Nephron progenitor cell (in vitro differentiated cells): ENCODE measurements around the gene DNAJC6.
"Not testable (repeated sequence)": the region's sequence is repeated elsewhere in the genome, so short reads cannot be mapped to it uniquely, and the experiment has no call there.

Source experiments
- DNase-seq: peaks from one replicate; pipeline ENCODE4 v3.0.0; 2021
- H3K27ac Mint-ChIP-seq: 2 replicates; pipeline ENCODE4 v1.8.0; 2021; ENCODE audit warnings: mild to moderate bottlenecking, moderate library complexity, mixed read lengths
- H3K27me3 Mint-ChIP-seq: 2 replicates; pipeline ENCODE4 v1.8.0; 2021; ENCODE audit warnings: mild to moderate bottlenecking, low read depth, mixed read lengths; ENCODE audit not compliant: poor library complexity
- H3K36me3 Mint-ChIP-seq: 2 replicates; pipeline ENCODE4 v1.8.0; 2021; ENCODE audit warnings: low read depth, mixed read lengths
- H3K4me1 Mint-ChIP-seq: 2 replicates; pipeline ENCODE4 v1.8.0; 2021; ENCODE audit warnings: mixed read lengths
- H3K4me3 Mint-ChIP-seq: 2 replicates; pipeline ENCODE4 v1.8.0; 2021; ENCODE audit warnings: mild to moderate bottlenecking, moderate library complexity, mixed read lengths
- H3K9me3 Mint-ChIP-seq: 2 replicates; pipeline ENCODE4 v1.8.0; 2021; ENCODE audit warnings: mild to moderate bottlenecking, moderate library complexity, mixed read lengths
- CTCF ChIP-seq: fragments of 200-600 bp; sonication (generic); IDR thresholded peaks from 2 replicates; pipeline ENCODE4 v1.5.0; 2021; ENCODE audit warnings: antibody characterized with exemption

DNAJC6 gene

GRCh38 chr1:65377496-65378246, 68.3 kb downstream of the DNAJC6 start:
- Mint-ChIP-seq H3K36me3 (no peaks in the 10 kb centered on the region), H3K9me3 (no peaks in the 10 kb centered on the region)
- no peak for TF ChIP-seq CTCF

GRCh38 chr1:65378247-65378946, 69.1 kb downstream of the DNAJC6 start:
- H3K4me3 Mint-ChIP-seq, result no peak overlapping the region

More at GRCh38 chr1:65377496-65378246, 68.3 kb downstream of the DNAJC6 start:
- Mint-ChIP-seq H3K27ac (no peak overlapping the region), H3K4me3 (no peak overlapping the region), H3K4me1 (no peaks in the 10 kb centered on the region), H3K27me3 (peaks cover 7% of the 10 kb centered on the region)
- DNase-seq, result no peak

DNA sequence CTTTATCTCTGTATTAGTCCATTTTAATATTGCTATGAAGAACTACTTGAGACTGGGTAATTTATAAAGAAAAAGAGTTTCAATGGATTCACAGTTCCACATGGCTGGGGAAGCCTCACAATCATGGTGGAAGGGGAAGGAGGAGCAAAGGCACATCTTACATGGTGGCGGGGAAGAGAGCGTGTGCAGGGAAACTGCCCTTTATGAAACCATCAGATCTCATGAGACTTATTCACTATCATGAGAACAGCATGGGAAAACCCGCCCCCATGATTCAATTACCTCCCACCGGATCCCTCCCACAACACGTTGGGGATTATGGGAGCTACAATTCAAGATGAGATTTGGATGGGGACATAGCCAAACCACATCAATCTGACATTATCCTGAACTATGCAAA, 75.1 kb downstream of the DNAJC6 start:
- DNase-seq, H3K27me3 Mint-ChIP-seq, H3K9me3 Mint-ChIP-seq, H3K27ac Mint-ChIP-seq, H3K4me3 Mint-ChIP-seq, H3K4me1 Mint-ChIP-seq, H3K36me3 Mint-ChIP-seq: not testable (repeated sequence)

More at GRCh38 chr1:65378247-65378946, 69.1 kb downstream of the DNAJC6 start:
- Mint-ChIP-seq H3K36me3 (no peaks in the 10 kb centered on the region), H3K9me3 (no peaks in the 10 kb centered on the region), H3K27me3 (peaks cover 7% of the 10 kb centered on the region), H3K4me1 (no peaks in the 10 kb centered on the region), H3K27ac (no peak overlapping the region)
- no peak for TF ChIP-seq CTCF
- no peak for DNase-seq

- no peak for DNase-seq
- H3K27me3 Mint-ChIP-seq, result peaks cover 4% of the 10 kb centered on the region
- no peaks in the 10 kb centered on the region for H3K4me1 Mint-ChIP-seq
- no peak for TF ChIP-seq CTCF
- H3K4me3 Mint-ChIP-seq, result no peak overlapping the region
- no peaks in the 10 kb centered on the region for H3K36me3 Mint-ChIP-seq
- H3K9me3 Mint-ChIP-seq, result peaks cover 5% of the 10 kb centered on the region
- H3K27ac Mint-ChIP-seq, result no peak overlapping the region
Observed at GRCh38 chr1:65386439-65386838, 77.1 kb downstream of the DNAJC6 start.

DNA sequence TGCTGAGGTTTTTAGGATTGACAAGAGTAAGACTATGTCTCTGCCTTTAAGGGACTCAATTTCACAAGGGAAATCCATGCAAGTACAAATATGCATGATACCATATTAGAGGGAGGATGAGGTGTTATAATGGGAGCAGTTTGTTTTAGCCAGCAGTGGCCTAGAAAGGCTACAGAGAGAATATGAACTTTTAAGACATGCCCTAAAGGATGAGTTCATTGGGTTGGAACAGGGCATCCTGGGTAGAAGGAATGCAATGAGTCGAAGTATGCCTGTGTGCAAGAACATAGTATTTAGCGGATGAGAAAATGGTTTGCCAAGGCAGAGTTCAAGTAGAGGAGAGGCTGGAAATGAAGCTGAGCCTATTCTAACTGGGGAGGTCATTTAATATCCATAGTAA, 78.5 kb downstream of the DNAJC6 start:
- no peak for TF ChIP-seq CTCF
- H3K27me3 Mint-ChIP-seq, result no peaks in the 10 kb centered on the region
- no peak for DNase-seq
- H3K27ac Mint-ChIP-seq, result no peak overlapping the region
- H3K4me1 Mint-ChIP-seq, result no peaks in the 10 kb centered on the region
- H3K9me3 Mint-ChIP-seq, result peaks cover 5% of the 10 kb centered on the region
- H3K36me3 Mint-ChIP-seq, result no peaks in the 10 kb centered on the region
- H3K4me3 Mint-ChIP-seq, result no peak overlapping the region

DNA sequence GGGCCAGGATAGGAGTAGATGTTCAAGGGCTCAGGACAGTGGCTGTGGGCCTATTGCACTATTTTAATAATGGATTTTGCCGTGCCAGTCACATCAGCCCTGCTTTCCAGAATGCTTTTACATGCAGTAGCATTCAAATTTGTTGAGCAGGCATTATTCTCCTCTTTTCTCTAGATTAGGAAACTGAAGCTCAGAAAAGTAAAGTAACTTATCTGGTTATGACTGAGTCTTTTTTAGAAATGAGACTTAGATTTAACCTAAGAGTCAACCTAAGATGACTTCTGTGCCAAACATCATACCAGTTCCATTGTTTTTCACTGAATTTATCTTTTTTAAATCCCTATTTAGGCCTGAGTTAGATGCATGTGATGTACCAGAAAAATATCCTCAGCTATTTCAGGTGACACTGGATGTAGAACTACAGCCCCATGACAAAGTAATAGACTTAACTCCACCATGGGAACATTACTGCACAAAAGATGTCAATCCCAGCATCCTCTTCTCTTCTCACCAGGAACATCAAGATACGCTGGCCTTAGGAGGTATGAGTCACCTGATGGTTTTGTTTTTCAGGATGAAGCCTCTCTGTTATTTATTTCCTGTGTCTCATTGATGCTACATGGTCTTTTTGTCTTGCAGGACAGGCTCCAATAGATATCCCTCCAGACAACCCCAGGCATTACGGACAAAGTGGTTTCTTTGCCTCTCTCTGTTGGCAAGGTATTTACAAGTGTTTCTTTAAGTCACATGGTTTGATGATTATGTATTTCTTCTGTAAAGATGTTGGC, 79.8 kb downstream of the DNAJC6 start:
- Mint-ChIP-seq H3K27me3 (no peaks in the 10 kb centered on the region), H3K27ac (no peak overlapping the region), H3K9me3 (peaks cover 5% of the 10 kb centered on the region), H3K36me3 (no peaks in the 10 kb centered on the region), H3K4me1 (no peaks in the 10 kb centered on the region), H3K4me3 (no peak overlapping the region)
- TF ChIP-seq CTCF, result no peak
- DNase-seq, result no peak
